ENCODE data around the gene ENTHD1.

- TF ChIP-seq CTCF (IDR thresholded peaks at IDR 0.05; ENCODE audit: low read depth, low read length, poor library complexity, severe bottlenecking) (no peak), EZH2phosphoT487 (IDR thresholded peaks at IDR 0.05; ENCODE audit: borderline replicate concordance, low read length) (no peak)
Measured at GRCh38 chr22:39924286-39924685, 30.7 kb upstream of the ENTHD1 start.

All from DOHH2 (cell line).